ENCODE results near the gene IL11. TPM values are rescaled to one million over a fixed set of nuclear protein-coding genes. Genes with fewer than 3 reads are reported as not detected.

The IL11 gene
- total and polyA plus RNA-seq, 2 of the 13 experiments (the other 11 are each of a cell fraction or from before 2014, with no cell fraction given): 2.5 to 2.9 TPM

- TF ChIP-seq RARA (CRISPR knock-in tag; IDR thresholded peaks at IDR 0.05): peak; percentile 37; the same call in 1 of the 2 replicates
- TF ChIP-seq GABPA (IDR thresholded peaks at IDR 0.05; ENCODE audit: low read depth, low read length): no peak
- peak; percentile 69; the same call in 1 of the 2 replicates for TF ChIP-seq GABPA (CRISPR knock-in tag; IDR thresholded peaks at IDR 0.05; ENCODE audit: low read depth)
- TF ChIP-seq ZBTB21 (CRISPR knock-in tag; IDR thresholded peaks at IDR 0.05): peak; percentile 80
- TF ChIP-seq HOXA3 (CRISPR knock-in tag; IDR thresholded peaks at IDR 0.05): no peak
- TF ChIP-seq ZNF124 (CRISPR knock-in tag; IDR thresholded peaks at IDR 0.05): no peak
- peak; percentile 32 for TF ChIP-seq SAP130 (CRISPR knock-in tag; IDR thresholded peaks at IDR 0.05; ENCODE audit: low read depth)
- TF ChIP-seq ZNF350 (CRISPR knock-in tag; IDR thresholded peaks at IDR 0.05; ENCODE audit: borderline replicate concordance, low read depth): no peak
- no peak for TF ChIP-seq ZNF274 (CRISPR knock-in tag; IDR thresholded peaks at IDR 0.05)
- no peak for TF ChIP-seq ZNF781 (CRISPR knock-in tag; IDR thresholded peaks at IDR 0.05; ENCODE audit: borderline replicate concordance, not compliant biosample characterization)
- TF ChIP-seq BCL3 (CRISPR knock-in tag; IDR thresholded peaks at IDR 0.05): no peak
- TF ChIP-seq CENPT (CRISPR knock-in tag; IDR thresholded peaks at IDR 0.05; ENCODE audit: low read depth): no peak
- no peak for TF ChIP-seq EED (CRISPR knock-in tag; IDR thresholded peaks at IDR 0.05)
- TF ChIP-seq IRF2 (CRISPR knock-in tag; IDR thresholded peaks at IDR 0.05): no peak
- no peak for TF ChIP-seq NCOR1 (IDR thresholded peaks at IDR 0.05; ENCODE audit: borderline replicate concordance, low read length)
- TF ChIP-seq ZBTB42 (CRISPR knock-in tag; IDR thresholded peaks at IDR 0.05): no peak
- TF ChIP-seq ZNF354B (CRISPR knock-in tag; IDR thresholded peaks at IDR 0.05): no peak
- no peak for TF ChIP-seq YEATS2 (CRISPR knock-in tag; IDR thresholded peaks at IDR 0.05; ENCODE audit: borderline replicate concordance)
- TF ChIP-seq ZBTB14 (CRISPR knock-in tag; IDR thresholded peaks at IDR 0.05): no peak
- no peak for TF ChIP-seq EEA1 (CRISPR knock-in tag; IDR thresholded peaks at IDR 0.05; ENCODE audit: borderline replicate concordance)
- TF ChIP-seq GRHL1 (CRISPR knock-in tag; conservative IDR thresholded peaks at IDR 0.05): no peak
- TF ChIP-seq HMGXB3 (CRISPR knock-in tag; IDR thresholded peaks at IDR 0.05; ENCODE audit: borderline replicate concordance): no peak
These were observed 2.2 kb upstream of the IL11 start (continued) for GRCh38 chr19:55372316-55373081.
